Measurements from ENCODE around the gene ZNHIT3. TPM values are rescaled to one million over a fixed set of nuclear protein-coding genes. Genes with fewer than 3 reads are reported as not detected.

ZNHIT3 gene
- total and polyA plus RNA-seq, 2 of the 13 experiments (the other 11 are each of a cell fraction or from before 2014, with no cell fraction given) = 66.6 to 77.4 TPM

DNA sequence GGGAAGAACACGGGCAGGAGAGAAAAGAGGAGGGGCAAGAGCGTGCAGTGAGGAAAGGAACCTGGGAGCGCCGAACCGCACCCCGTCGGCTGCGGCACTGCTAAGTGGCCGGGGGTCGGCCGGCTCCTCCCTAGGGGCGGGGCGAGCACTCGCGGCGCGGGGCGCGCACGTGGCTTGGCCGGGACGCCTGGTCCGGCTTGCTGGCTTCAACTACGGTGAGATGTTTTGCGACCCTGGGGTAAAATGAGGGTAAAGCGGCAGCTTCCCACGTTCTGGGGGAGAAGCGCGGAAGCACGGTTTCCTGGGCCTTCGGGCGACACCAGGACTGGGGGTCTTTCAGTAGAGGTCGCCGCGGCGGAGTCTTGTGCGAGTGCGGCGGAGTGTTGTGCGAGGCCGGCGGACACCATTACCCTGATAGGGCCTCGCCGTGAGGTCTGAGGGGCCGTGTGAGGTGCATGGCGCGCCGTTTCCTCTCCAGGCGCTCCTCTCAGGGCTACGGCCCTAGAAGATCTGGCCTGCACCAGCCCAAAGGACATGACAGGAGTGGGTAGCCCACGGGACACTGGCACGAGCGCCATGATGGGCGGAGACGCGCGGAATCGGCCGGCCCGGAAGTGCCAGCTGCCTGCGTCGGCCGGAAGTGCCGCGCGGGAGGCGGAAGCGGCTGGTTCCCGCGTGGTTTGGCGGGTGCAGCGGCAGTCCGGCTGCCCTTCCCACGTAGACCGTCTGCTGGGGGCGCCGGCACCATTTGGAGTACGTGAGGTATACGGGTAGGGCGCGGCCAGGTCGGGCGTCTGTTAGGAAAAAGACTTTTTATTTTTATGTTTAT, 48.6 kb downstream of the ZNHIT3 start, which contains the start of the genes MYO19 and PIGW (continued):
- TF ChIP-seq, protein P1, sequence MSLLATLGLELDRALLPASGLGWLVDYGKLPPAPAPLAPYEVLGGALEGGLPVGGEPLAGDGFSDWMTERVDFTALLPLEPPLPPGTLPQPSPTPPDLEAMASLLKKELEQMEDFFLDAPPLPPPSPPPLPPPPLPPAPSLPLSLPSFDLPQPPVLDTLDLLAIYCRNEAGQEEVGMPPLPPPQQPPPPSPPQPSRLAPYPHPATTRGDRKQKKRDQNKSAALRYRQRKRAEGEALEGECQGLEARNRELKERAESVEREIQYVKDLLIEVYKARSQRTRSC (CRISPR knock-in tag; IDR thresholded peaks at IDR 0.05; ENCODE audit: low read depth) = peak; percentile 2; the same call in 1 of the 2 replicates
- TF ChIP-seq CBX1 (IDR thresholded peaks at IDR 0.05; ENCODE audit: low read depth) (peak; percentile 86), KDM2A (CRISPR knock-in tag; IDR thresholded peaks at IDR 0.05; ENCODE audit: borderline replicate concordance, low read depth) (peak; percentile 97), GATAD1 (CRISPR knock-in tag; IDR thresholded peaks at IDR 0.05) (peak; percentile 94), ZNF337 (CRISPR knock-in tag; IDR thresholded peaks at IDR 0.05; ENCODE audit: borderline replicate concordance, low read depth) (peak; percentile 73; the same call in 1 of the 2 replicates), NCOA5 (CRISPR knock-in tag; IDR thresholded peaks at IDR 0.05) (0 out of 2 replicates have a peak, but pooled peaks have one; percentile 57), BRD4 (CRISPR knock-in tag; IDR thresholded peaks at IDR 0.05) (peak; percentile 35; the same call in 1 of the 2 replicates), JDP2 (CRISPR knock-in tag; IDR thresholded peaks at IDR 0.05; ENCODE audit: borderline replicate concordance) (no peak), SMAD3 (CRISPR knock-in tag; IDR thresholded peaks at IDR 0.05) (no peak), ZNF251 (CRISPR knock-in tag; IDR thresholded peaks at IDR 0.05) (no peak), ZNF468 (CRISPR knock-in tag; IDR thresholded peaks at IDR 0.05) (no peak), FOXK1 (CRISPR knock-in tag; IDR thresholded peaks at IDR 0.05; ENCODE audit: borderline replicate concordance, low read depth) (no peak), NR2F2 (IDR thresholded peaks at IDR 0.05; ENCODE audit: borderline replicate concordance, low read depth) (no peak), ZNF678 (CRISPR knock-in tag; IDR thresholded peaks at IDR 0.05) (no peak; the same call in 1 of the 2 replicates), CEBPG (CRISPR knock-in tag; IDR thresholded peaks at IDR 0.05) (no peak), ZNF431 (CRISPR knock-in tag; IDR thresholded peaks at IDR 0.05; ENCODE audit: borderline replicate concordance, low read depth) (0 out of 2 replicates have a peak, but pooled peaks have one; percentile 41), ZNF329 (CRISPR knock-in tag; IDR thresholded peaks at IDR 0.05; ENCODE audit: low read depth) (no peak)
- TF ChIP-seq, protein P2, sequence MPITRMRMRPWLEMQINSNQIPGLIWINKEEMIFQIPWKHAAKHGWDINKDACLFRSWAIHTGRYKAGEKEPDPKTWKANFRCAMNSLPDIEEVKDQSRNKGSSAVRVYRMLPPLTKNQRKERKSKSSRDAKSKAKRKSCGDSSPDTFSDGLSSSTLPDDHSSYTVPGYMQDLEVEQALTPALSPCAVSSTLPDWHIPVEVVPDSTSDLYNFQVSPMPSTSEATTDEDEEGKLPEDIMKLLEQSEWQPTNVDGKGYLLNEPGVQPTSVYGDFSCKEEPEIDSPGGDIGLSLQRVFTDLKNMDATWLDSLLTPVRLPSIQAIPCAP (CRISPR knock-in tag; IDR thresholded peaks at IDR 0.05; ENCODE audit: low read depth) = peak; percentile 57; the same call in 1 of the 2 replicates
- TF ChIP-seq, protein P3, sequence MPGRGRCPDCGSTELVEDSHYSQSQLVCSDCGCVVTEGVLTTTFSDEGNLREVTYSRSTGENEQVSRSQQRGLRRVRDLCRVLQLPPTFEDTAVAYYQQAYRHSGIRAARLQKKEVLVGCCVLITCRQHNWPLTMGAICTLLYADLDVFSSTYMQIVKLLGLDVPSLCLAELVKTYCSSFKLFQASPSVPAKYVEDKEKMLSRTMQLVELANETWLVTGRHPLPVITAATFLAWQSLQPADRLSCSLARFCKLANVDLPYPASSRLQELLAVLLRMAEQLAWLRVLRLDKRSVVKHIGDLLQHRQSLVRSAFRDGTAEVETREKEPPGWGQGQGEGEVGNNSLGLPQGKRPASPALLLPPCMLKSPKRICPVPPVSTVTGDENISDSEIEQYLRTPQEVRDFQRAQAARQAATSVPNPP (CRISPR knock-in tag; IDR thresholded peaks at IDR 0.05) = peak; percentile 71; the same call in 1 of the 2 replicates
- TF ChIP-seq, protein P4, sequence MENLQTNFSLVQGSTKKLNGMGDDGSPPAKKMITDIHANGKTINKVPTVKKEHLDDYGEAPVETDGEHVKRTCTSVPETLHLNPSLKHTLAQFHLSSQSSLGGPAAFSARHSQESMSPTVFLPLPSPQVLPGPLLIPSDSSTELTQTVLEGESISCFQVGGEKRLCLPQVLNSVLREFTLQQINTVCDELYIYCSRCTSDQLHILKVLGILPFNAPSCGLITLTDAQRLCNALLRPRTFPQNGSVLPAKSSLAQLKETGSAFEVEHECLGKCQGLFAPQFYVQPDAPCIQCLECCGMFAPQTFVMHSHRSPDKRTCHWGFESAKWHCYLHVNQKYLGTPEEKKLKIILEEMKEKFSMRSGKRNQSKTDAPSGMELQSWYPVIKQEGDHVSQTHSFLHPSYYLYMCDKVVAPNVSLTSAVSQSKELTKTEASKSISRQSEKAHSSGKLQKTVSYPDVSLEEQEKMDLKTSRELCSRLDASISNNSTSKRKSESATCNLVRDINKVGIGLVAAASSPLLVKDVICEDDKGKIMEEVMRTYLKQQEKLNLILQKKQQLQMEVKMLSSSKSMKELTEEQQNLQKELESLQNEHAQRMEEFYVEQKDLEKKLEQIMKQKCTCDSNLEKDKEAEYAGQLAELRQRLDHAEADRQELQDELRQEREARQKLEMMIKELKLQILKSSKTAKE (CRISPR knock-in tag; IDR thresholded peaks at IDR 0.05; ENCODE audit: borderline replicate concordance) = no peak
